PC-9 (cell line): ENCODE measurements around the gene FCN2.

ENCODE experiments used
- CTCF ChIP-seq: fragments of 200-600 bp; sonication (generic); conservative IDR thresholded peaks from 2 replicates; pipeline ENCODE4 v1.6.1; 2017; ENCODE audit warnings: mixed run types, antibody characterized with exemption, mild to moderate bottlenecking, moderate library complexity
- EZH2 ChIP-seq: fragments of 200-600 bp; sonication (generic); IDR thresholded peaks from 2 replicates; pipeline ENCODE4 v1.8.0; 2017; ENCODE audit warnings: antibody characterized with exemption, low read depth

DNA sequence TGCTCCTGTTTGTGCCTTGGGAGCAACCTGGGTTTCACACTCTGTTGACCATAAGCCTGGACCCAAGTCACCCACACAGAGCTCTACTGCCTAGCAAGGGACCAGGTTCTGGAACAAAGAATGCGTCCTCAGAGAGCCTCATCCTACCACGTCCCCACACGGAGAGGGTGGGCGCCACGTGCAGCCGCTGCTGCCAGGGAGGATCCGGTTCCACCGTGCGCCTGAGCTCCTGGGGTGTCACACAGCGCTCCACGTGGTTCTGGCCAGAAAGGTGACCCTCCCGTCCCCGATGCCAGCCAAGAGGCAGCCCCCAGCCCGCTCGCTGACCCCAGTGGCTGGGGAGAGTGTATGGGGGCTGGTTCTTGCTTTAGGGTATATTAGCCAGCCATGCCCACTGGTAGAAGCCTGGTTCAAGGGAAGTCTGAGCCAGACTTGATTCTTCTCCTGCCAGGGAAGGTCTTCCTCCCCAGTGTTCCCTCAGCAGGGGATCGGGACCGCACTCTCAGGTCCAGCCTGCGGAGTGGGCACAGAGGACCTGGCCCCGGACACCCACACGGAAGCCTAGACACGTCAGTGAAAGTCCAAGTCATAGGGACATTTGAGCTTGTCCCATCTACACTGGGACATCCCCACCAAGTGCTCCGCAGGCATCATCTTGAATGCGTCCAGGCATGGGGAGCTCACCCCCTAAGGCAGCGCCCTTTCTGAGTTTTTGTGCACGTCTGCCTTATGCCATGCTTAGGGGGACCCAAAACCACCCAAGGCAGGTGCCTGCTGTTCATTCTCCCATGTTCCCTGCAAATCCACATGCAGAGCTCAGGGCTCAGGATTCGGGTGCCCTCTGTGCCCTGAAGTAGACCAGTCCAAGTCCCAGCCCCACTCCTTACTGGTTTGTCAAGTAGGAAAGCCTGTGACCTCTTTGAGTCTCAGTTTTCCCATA lies 34.7 kb downstream of the FCN2 start:
- TF ChIP-seq CTCF, result no peak
- no peak for TF ChIP-seq EZH2
